Measurements from ENCODE around the gene ZFAND3. TPM values are rescaled to one million over a fixed set of nuclear protein-coding genes. Genes with fewer than 3 reads are reported as not detected.

Gene ZFAND3
- total RNA-seq, 2 experiments from 2014 or later: 8.3 to 33.8 TPM

DNA sequence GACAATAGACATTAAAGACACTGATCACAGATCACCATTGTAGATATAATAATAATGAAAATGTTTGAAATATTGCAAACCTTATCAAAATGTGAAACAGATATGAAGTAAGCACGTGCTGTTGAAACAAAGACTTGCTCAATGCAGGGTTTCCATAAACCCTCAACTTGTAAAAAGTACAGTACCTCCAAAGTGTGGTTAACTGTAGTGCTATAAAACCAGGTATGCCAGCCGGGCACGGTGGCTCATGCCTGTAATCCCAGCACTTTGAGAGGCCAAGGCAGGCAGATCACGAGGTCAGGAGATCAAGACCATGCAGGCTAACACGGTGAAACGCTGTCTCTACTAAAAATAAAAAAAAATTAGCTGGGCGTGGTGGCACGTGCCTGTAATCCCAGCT lies 96.6 kb downstream of the ZFAND3 start:
- POLR2A ChIA-PET: interaction anchor here (0.6 kb wide), 1 partner anchor 104 kb away, joined by 3 read pairs; no protein-coding TSS in a partner anchor
- no peak for DNase-seq (ENCODE audit: low spot score)
- Histone ChIP-seq H3K9me2 (ENCODE audit: insufficient read depth, low read length) (no peaks in the 10 kb centered on the region), H3K79me2 (ENCODE audit: insufficient read depth, low read depth, low read length) (peaks cover 3% of the 10 kb centered on the region; the same call in 1 of the 2 replicates), H4K20me1 (ENCODE audit: insufficient read depth, low read length) (peaks cover 9% of the 10 kb centered on the region), H3K4me2 (ENCODE audit: low read length) (no peak overlapping the region), H2AFZ (ENCODE audit: low read length) (no peak overlapping the region), H3K4me3 (ENCODE audit: low read depth, low read length, poor library complexity, severe bottlenecking) (no peak overlapping the region), H3K36me3 (ENCODE audit: insufficient read depth, low read length) (no peaks in the 10 kb centered on the region), H3K9me3 (ENCODE audit: low read length) (no peaks in the 10 kb centered on the region), H3K27ac (ENCODE audit: low read depth, low read length, poor library complexity, severe bottlenecking) (no peak overlapping the region), H3K4me1 (ENCODE audit: insufficient read depth, low read length, poor library complexity, severe bottlenecking) (no peaks in the 10 kb centered on the region)
- BruUV-seq (replicated peaks): no TSS peak
- intact Hi-C loops (cut with micrococcal nuclease; ENCODE audit: unreplicated experiment): no loop called here
- TF ChIP-seq, protein P1, sequence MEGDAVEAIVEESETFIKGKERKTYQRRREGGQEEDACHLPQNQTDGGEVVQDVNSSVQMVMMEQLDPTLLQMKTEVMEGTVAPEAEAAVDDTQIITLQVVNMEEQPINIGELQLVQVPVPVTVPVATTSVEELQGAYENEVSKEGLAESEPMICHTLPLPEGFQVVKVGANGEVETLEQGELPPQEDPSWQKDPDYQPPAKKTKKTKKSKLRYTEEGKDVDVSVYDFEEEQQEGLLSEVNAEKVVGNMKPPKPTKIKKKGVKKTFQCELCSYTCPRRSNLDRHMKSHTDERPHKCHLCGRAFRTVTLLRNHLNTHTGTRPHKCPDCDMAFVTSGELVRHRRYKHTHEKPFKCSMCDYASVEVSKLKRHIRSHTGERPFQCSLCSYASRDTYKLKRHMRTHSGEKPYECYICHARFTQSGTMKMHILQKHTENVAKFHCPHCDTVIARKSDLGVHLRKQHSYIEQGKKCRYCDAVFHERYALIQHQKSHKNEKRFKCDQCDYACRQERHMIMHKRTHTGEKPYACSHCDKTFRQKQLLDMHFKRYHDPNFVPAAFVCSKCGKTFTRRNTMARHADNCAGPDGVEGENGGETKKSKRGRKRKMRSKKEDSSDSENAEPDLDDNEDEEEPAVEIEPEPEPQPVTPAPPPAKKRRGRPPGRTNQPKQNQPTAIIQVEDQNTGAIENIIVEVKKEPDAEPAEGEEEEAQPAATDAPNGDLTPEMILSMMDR (conservative IDR thresholded peaks at IDR 0.05; ENCODE audit: low read length): no peak
- TF ChIP-seq EZH2phosphoT487 (IDR thresholded peaks at IDR 0.05; ENCODE audit: borderline replicate concordance, low read depth, low read length): no peak
- CTCF ChIA-PET (ENCODE audit: unreplicated experiment): no interaction called here

DNA sequence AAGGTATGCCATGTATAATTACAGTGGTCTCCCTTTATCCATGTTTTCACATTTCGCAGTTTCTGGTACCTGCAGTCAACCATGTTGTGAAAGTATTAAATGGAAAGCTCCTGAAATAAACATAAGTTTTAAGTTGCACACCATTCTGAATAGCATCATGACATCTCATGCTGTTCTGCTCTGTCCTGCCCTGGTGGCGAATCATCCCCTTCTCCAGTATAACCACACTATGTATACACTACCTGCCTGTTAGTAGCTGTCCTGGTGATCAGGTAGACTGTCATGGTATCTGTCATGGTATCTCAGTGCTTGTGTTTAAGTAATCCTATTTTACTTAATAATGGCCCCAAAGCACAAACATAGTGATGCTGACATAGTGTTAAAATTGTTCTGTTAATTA lies 97.1 kb downstream of the ZFAND3 start:
- intact Hi-C loops (cut with micrococcal nuclease; ENCODE audit: unreplicated experiment): no loop called here
- no TSS peak for BruUV-seq (replicated peaks)
- Histone ChIP-seq H3K4me3 (ENCODE audit: low read depth, low read length, poor library complexity, severe bottlenecking) (no peak overlapping the region), H3K9me3 (ENCODE audit: low read length) (no peaks in the 10 kb centered on the region), H3K4me1 (ENCODE audit: insufficient read depth, low read length, poor library complexity, severe bottlenecking) (no peaks in the 10 kb centered on the region), H3K36me3 (ENCODE audit: insufficient read depth, low read length) (no peaks in the 10 kb centered on the region), H3K27ac (ENCODE audit: low read depth, low read length, poor library complexity, severe bottlenecking) (no peak overlapping the region), H3K4me2 (ENCODE audit: low read length) (no peak overlapping the region), H3K79me2 (ENCODE audit: insufficient read depth, low read depth, low read length) (peaks cover 8% of the 10 kb centered on the region; the same call in 1 of the 2 replicates), H4K20me1 (ENCODE audit: insufficient read depth, low read length) (peaks cover 9% of the 10 kb centered on the region), H2AFZ (ENCODE audit: low read length) (no peak overlapping the region), H3K9me2 (ENCODE audit: insufficient read depth, low read length) (no peaks in the 10 kb centered on the region; the same call in 1 of the 2 replicates)
- ChIA-PET CTCF (ENCODE audit: unreplicated experiment) (no interaction called here), POLR2A (no interaction called here)
- TF ChIP-seq, protein P1 (conservative IDR thresholded peaks at IDR 0.05; ENCODE audit: low read length): no peak
- no peak for TF ChIP-seq EZH2phosphoT487 (IDR thresholded peaks at IDR 0.05; ENCODE audit: borderline replicate concordance, low read depth, low read length)
- no peak for DNase-seq (ENCODE audit: low spot score)

DNA sequence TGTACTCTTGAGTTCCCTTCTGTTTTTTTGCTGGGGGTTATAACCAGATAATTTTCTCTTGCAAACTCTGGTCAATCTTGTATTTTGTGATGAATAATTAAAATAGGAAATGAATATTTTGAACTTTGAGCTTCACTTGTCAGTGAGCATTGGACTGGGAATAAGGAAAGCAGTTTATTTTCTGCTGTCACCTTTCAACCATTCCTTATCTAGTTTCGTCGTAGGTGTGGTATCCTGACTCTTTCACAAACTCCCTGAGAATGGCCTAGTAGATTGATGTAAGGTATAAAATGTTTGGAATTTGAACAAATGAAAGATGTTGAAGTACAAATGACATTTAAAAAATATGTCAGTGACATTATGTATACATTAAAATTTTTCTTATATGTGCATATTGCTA lies 98.0 kb downstream of the ZFAND3 start:
- TF ChIP-seq, protein P1 (conservative IDR thresholded peaks at IDR 0.05; ENCODE audit: low read length): no peak
- no peak for TF ChIP-seq EZH2phosphoT487 (IDR thresholded peaks at IDR 0.05; ENCODE audit: borderline replicate concordance, low read depth, low read length)
- BruUV-seq (replicated peaks): no TSS peak
- peaks cover 9% of the 10 kb centered on the region for H4K20me1 ChIP-seq (ENCODE audit: insufficient read depth, low read length)
- H3K9me2 ChIP-seq (ENCODE audit: insufficient read depth, low read length): no peaks in the 10 kb centered on the region; the same call in 1 of the 2 replicates
- no peak overlapping the region for H3K4me3 ChIP-seq (ENCODE audit: low read depth, low read length, poor library complexity, severe bottlenecking)
- no peak for DNase-seq (ENCODE audit: low spot score)
- CTCF ChIA-PET (ENCODE audit: unreplicated experiment): no interaction called here
- no peak overlapping the region for H3K27ac ChIP-seq (ENCODE audit: low read depth, low read length, poor library complexity, severe bottlenecking)
- H3K4me1 ChIP-seq (ENCODE audit: insufficient read depth, low read length, poor library complexity, severe bottlenecking): peaks cover 4% of the 10 kb centered on the region
- H3K79me2 ChIP-seq (ENCODE audit: insufficient read depth, low read depth, low read length): peaks cover 17% of the 10 kb centered on the region; the same call in 1 of the 2 replicates
- H3K9me3 ChIP-seq (ENCODE audit: low read length): no peaks in the 10 kb centered on the region
- H3K36me3 ChIP-seq (ENCODE audit: insufficient read depth, low read length): no peaks in the 10 kb centered on the region
- POLR2A ChIA-PET: interaction anchor here (0.6 kb wide), 1 partner anchor 13 kb away, joined by 3 read pairs; no protein-coding TSS in a partner anchor
- no peak overlapping the region for H3K4me2 ChIP-seq (ENCODE audit: low read length)
- no peak overlapping the region for H2AFZ ChIP-seq (ENCODE audit: low read length)
- intact Hi-C loops (cut with micrococcal nuclease; ENCODE audit: unreplicated experiment): no loop called here

All from OCI-LY7 (cell line).